Parathyroid adenoma (tissue), 2 donors: ENCODE measurements around the gene SERPINH1.

Source experiments
- H2AFZ ChIP-seq: fragments of 300-600 bp; sonication (generic); one replicate; pipeline ENCODE4 v1.7.0; 2017; ENCODE audit warnings: antibody characterized with exemption, mild to moderate bottlenecking
- H3K27ac ChIP-seq: fragments of 300-600 bp; sonication (generic); one replicate; pipeline ENCODE4 v1.7.0; 2017
- H3K27me3 ChIP-seq: fragments of 300-600 bp; sonication (generic); one replicate; pipeline ENCODE4 v1.7.0; 2017; ENCODE audit warnings: low read length; ENCODE audit not compliant: control insufficient read depth, insufficient read depth
- H3K36me3 ChIP-seq: fragments of 300-600 bp; sonication (generic); one replicate; pipeline ENCODE4 v1.7.0; 2017; ENCODE audit warnings: low read length; ENCODE audit not compliant: control insufficient read depth, insufficient read depth
- H3K4me1 ChIP-seq: fragments of 300-600 bp; sonication (generic); one replicate; pipeline ENCODE4 v1.7.0; 2017; ENCODE audit warnings: control low read depth
- H3K4me2 ChIP-seq: fragments of 300-600 bp; sonication (generic); one replicate; pipeline ENCODE4 v1.7.0; 2017; ENCODE audit warnings: low read length
- H3K4me3 ChIP-seq: fragments of 300-600 bp; sonication (generic); one replicate; pipeline ENCODE4 v1.7.0; 2017; ENCODE audit warnings: low read depth, low read length
- H3K79me2 ChIP-seq: fragments of 300-600 bp; sonication (generic); one replicate; pipeline ENCODE4 v1.7.0; 2017; ENCODE audit warnings: control low read depth
- H3K9ac ChIP-seq: fragments of 300-600 bp; sonication (generic); one replicate; pipeline ENCODE4 v1.7.0; 2017; ENCODE audit warnings: mild to moderate bottlenecking
- H3K9me3 ChIP-seq: fragments of 300-600 bp; sonication (generic); one replicate; pipeline ENCODE4 v1.7.0; 2017; ENCODE audit warnings: low read length; ENCODE audit not compliant: control insufficient read depth
- CTCF ChIP-seq: fragments of 300-600 bp; sonication (generic); IDR thresholded peaks from one replicate; pipeline ENCODE4 v1.7.0; 2017; ENCODE audit warnings: antibody characterized with exemption, mild to moderate bottlenecking
- donor health status: primary hyperparathyroidism.

SERPINH1 gene

DNA sequence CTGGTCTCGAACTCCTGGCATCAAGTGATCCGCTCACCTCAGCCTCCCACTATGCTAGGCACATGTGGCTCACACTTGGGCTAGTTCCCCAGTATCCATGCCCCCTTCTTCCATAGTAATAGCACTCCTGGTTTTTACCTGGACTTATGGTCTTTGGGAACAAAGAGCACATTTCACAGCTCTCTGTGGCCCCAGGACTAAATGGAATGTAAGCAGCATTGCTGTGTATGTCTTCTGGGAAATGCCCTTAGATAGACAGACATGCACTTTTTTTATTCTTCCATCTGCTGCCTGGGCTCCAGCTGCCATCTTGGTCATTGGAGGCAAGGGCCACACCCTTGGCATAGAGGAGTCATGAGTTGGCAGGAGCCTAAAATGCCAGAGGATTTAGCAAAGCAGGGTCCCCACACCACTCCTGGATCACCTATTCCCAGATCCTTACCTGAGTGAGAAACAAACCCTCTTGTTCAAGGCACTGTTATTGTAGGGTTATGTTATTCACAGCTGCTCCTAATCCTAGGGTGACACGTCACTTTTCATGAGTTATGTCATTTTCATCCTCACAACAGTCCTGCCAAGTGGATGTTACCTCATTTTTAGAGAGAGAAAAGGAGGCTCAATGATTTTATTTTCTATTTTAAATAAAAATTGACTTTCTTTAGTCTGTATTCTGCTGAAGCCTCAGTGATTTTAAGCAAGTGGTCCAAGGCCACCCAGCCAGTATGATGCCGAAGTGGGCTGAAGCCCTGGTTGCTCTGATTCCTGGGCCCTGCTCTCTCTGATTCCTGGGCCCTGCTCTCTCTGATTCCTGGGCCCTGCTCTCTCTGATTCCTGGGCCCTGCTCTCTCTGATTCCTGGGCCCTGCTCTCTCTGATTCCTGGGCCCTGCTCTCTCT lies 20.6 kb upstream of the SERPINH1 start:
- Histone ChIP-seq H3K4me3 (no peak overlapping the region), H2AFZ (no peak overlapping the region), H3K36me3 (no peaks in the 10 kb centered on the region), H3K4me1 (no peaks in the 10 kb centered on the region), H3K4me2 (no peak overlapping the region), H3K27me3 (no peaks in the 10 kb centered on the region), H3K27ac (no peak overlapping the region), H3K79me2 (no peaks in the 10 kb centered on the region), H3K9me3 (no peaks in the 10 kb centered on the region), H3K9ac (no peak overlapping the region)
- TF ChIP-seq CTCF, result no peak

DNA sequence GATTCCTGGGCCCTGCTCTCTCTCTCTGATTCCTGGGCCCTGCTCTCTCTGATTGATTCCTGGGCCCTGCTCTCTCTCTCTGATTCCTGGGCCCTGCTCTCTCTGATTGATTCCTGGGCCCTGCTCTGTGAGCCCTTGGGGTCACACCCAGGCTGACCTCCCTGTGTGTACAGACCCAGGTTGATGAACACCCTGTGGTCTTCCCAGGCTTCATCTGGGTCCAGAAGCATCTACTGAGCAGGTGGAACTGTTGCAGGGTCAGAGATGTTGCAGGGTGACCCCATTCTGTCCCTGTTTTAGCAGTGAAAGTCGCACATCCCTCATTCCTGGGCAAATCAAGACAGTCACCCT lies 20.0 kb upstream of the SERPINH1 start:
- no peak for TF ChIP-seq CTCF
- H3K79me2 ChIP-seq, result no peaks in the 10 kb centered on the region
- H2AFZ ChIP-seq, result no peak overlapping the region
- no peaks in the 10 kb centered on the region for H3K4me1 ChIP-seq
- no peak overlapping the region for H3K4me3 ChIP-seq
- H3K27ac ChIP-seq, result no peak overlapping the region
- no peaks in the 10 kb centered on the region for H3K9me3 ChIP-seq
- H3K9ac ChIP-seq, result no peak overlapping the region
- H3K36me3 ChIP-seq, result no peaks in the 10 kb centered on the region
- H3K4me2 ChIP-seq, result no peak overlapping the region
- no peaks in the 10 kb centered on the region for H3K27me3 ChIP-seq

- no peaks in the 10 kb centered on the region for H3K79me2 ChIP-seq
- H3K4me1 ChIP-seq, result peaks cover 2% of the 10 kb centered on the region
- no peaks in the 10 kb centered on the region for H3K36me3 ChIP-seq
- no peak for TF ChIP-seq CTCF
- no peak overlapping the region for H3K27ac ChIP-seq
- no peak overlapping the region for H2AFZ ChIP-seq
- no peaks in the 10 kb centered on the region for H3K27me3 ChIP-seq
- H3K4me3 ChIP-seq, result no peak overlapping the region
- H3K4me2 ChIP-seq, result no peak overlapping the region
- H3K9ac ChIP-seq, result no peak overlapping the region
- no peaks in the 10 kb centered on the region for H3K9me3 ChIP-seq
Measured at GRCh38 chr11:75543806-75544205, 18.2 kb upstream of the SERPINH1 start.

DNA sequence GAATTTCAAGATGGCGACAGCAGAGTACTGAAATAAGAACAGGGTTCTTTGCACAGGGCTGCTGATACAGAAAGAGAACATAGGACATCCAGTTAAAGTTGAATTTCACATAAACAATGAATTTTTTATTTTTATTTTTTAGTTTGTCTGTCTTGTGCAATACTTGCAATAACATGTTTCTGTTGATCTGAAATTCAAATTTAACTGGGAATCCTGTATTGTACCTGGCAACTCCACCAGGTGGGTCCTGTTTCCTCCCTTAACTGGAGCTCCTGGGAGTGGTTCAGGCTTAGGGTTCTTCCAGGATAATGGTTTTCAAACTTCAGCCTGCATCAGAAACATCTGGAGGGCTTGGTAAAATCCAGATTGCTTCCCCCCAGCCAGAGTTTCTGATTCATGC lies 14.9 kb upstream of the SERPINH1 start:
- H3K27ac ChIP-seq, result no peak overlapping the region
- H3K4me1 ChIP-seq, result peaks cover 2% of the 10 kb centered on the region
- no peak overlapping the region for H3K4me3 ChIP-seq
- no peak overlapping the region for H2AFZ ChIP-seq
- no peak for TF ChIP-seq CTCF
- H3K27me3 ChIP-seq, result no peaks in the 10 kb centered on the region
- H3K79me2 ChIP-seq, result no peaks in the 10 kb centered on the region
- H3K36me3 ChIP-seq, result no peaks in the 10 kb centered on the region
- H3K9me3 ChIP-seq, result no peaks in the 10 kb centered on the region
- no peak overlapping the region for H3K9ac ChIP-seq
- no peak overlapping the region for H3K4me2 ChIP-seq

- peaks cover 2% of the 10 kb centered on the region for H3K4me1 ChIP-seq
- H3K4me2 ChIP-seq, result no peak overlapping the region
- H3K9ac ChIP-seq, result no peak overlapping the region
- H3K4me3 ChIP-seq, result no peak overlapping the region
- peak overlapping the region; percentile 33 for H2AFZ ChIP-seq
- no peaks in the 10 kb centered on the region for H3K9me3 ChIP-seq
- peak; percentile 71 for TF ChIP-seq CTCF
- no peak overlapping the region for H3K27ac ChIP-seq
- H3K79me2 ChIP-seq, result no peaks in the 10 kb centered on the region
- H3K27me3 ChIP-seq, result no peaks in the 10 kb centered on the region
- H3K36me3 ChIP-seq, result no peaks in the 10 kb centered on the region
Measured at GRCh38 chr11:75547617-75548058, 14.4 kb upstream of the SERPINH1 start.
